Measurements from ENCODE around the gene ADGRG1. TPM values are rescaled to one million over a fixed set of nuclear protein-coding genes. Genes with fewer than 3 reads are reported as not detected.

The ADGRG1 gene
- total and polyA plus RNA-seq, 2 donors (not counting 1 experiment from before 2014, with no cell fraction given) = 1.6 to 1.8 TPM

DNA sequence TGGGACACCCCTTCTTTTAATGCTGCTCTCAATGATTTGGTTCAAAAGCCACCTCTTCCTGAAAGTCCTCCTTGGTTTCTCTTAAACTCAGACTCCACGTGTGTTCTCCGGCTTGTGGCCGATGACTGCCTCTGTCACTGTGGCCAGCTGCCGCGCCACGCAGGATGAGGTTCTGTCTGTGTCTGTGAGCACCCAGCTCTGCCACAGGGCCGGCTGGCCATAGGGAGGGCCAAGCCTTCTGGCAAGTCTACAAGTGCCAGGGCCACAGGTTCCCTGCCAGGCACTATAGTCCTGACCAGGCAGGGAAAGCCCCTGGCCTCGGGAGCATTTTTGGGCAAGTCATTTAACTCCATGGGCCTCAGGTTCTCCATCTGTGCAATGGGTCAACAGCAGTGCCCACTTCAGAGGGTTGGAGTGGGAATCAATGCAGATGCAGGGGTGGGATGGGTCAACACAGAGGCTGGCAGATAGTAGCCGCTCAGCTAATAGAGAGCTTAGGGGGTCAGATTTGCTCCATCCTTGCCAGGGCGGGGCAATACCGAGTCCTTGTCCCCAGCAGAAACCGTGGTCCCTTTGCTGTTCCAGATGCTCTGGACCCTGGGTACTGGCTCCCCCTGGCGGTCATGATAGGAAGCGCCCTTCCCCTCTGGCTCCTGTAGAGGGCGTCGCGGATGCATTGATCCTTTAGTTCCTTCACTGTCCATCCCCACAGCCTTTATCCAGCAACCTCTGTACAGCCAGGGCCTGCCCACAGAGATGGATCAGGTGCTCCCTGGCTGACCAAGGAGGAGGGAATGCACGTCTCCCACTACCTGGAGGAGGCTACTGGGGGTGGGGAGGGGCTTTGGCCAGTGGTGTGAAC is 20.4 kb downstream of the ADGRG1 start:
- H4K20me1 ChIP-seq (ENCODE audit: control insufficient read depth, extremely low read depth, insufficient read depth, low read length) = no peaks in the 10 kb centered on the region
- H3K9ac ChIP-seq (ENCODE audit: insufficient read depth, low read length) = no peak overlapping the region
- no peaks in the 10 kb centered on the region for H3K4me1 ChIP-seq (ENCODE audit: control insufficient read depth, extremely low read depth, insufficient read depth, low read length)
- no peak overlapping the region for H3K27ac ChIP-seq (ENCODE audit: insufficient read depth, low read length)
- H3K4me3 ChIP-seq (replicated peaks in 1 of 4; ENCODE audit: control extremely low read depth in 1 of 4, insufficient read depth in 1 of 4, low read depth in 3 of 4, low read length in 4 of 4) = no peak overlapping the region
- no peaks in the 10 kb centered on the region for H3K36me3 ChIP-seq (ENCODE audit: control insufficient read depth, insufficient read depth, low read length)
- TF ChIP-seq EZH2 (IDR thresholded peaks at IDR 0.05; ENCODE audit: low read length, missing control alignments) (no peak), CTCF (conservative IDR thresholded peaks at IDR 0.05 in 1 of 2, IDR thresholded peaks at IDR 0.05 in 1 of 2; ENCODE audit: low read depth in 1 of 2, low read length in 2 of 2) (peak; percentile 100)
- no peaks in the 10 kb centered on the region for H3K27me3 ChIP-seq (ENCODE audit: control insufficient read depth, insufficient read depth, low read length)
- peak; percentile 52 to 73 for DNase-seq (ENCODE audit: low read depth in 2 of 2)
- no peak overlapping the region for H3K4me2 ChIP-seq (ENCODE audit: extremely low read depth, insufficient read depth, low read length)
- no peaks in the 10 kb centered on the region for H3K9me3 ChIP-seq (ENCODE audit: control insufficient read depth, insufficient read depth, low read depth, low read length)
- no peaks in the 10 kb centered on the region for H3K79me2 ChIP-seq (ENCODE audit: control insufficient read depth, insufficient read depth, low read length)
- no peak overlapping the region for H2AFZ ChIP-seq (ENCODE audit: low read length)

DNA sequence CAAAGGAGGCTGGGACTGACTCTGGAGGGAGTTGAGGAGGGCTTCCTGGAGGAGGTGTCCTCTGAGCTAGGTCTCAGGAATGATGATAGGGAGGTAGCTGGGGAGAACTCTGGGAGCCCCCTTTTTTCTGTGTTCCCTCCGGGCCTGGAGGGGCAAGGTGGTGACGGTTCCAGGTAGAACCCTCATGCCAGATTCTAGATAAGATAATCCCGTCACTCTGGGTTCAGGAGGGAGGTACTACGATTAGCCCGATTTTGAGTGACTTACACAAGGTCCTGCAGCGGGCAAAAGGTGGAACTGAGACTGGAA is 21.0 kb downstream of the ADGRG1 start:
- H3K27ac ChIP-seq (ENCODE audit: insufficient read depth, low read length) = no peak overlapping the region
- H4K20me1 ChIP-seq (ENCODE audit: control insufficient read depth, extremely low read depth, insufficient read depth, low read length) = no peaks in the 10 kb centered on the region
- H3K79me2 ChIP-seq (ENCODE audit: control insufficient read depth, insufficient read depth, low read length) = no peaks in the 10 kb centered on the region
- no peaks in the 10 kb centered on the region for H3K4me1 ChIP-seq (ENCODE audit: control insufficient read depth, extremely low read depth, insufficient read depth, low read length)
- TF ChIP-seq EZH2 (IDR thresholded peaks at IDR 0.05; ENCODE audit: low read length, missing control alignments) = no peak
- no peak for TF ChIP-seq CTCF (conservative IDR thresholded peaks at IDR 0.05 in 1 of 2, IDR thresholded peaks at IDR 0.05 in 1 of 2; ENCODE audit: low read depth in 1 of 2, low read length in 2 of 2)
- H3K27me3 ChIP-seq (ENCODE audit: control insufficient read depth, insufficient read depth, low read length) = no peaks in the 10 kb centered on the region
- no peak for DNase-seq (ENCODE audit: low read depth in 2 of 2)
- H3K4me2 ChIP-seq (ENCODE audit: extremely low read depth, insufficient read depth, low read length) = no peak overlapping the region
- H3K4me3 ChIP-seq (replicated peaks in 1 of 4; ENCODE audit: control extremely low read depth in 1 of 4, insufficient read depth in 1 of 4, low read depth in 3 of 4, low read length in 4 of 4) = no peak overlapping the region
- H3K9me3 ChIP-seq (ENCODE audit: control insufficient read depth, insufficient read depth, low read depth, low read length) = no peaks in the 10 kb centered on the region
- H3K36me3 ChIP-seq (ENCODE audit: control insufficient read depth, insufficient read depth, low read length) = no peaks in the 10 kb centered on the region
- H3K9ac ChIP-seq (ENCODE audit: insufficient read depth, low read length) = no peak overlapping the region
- H2AFZ ChIP-seq (ENCODE audit: low read length) = no peak overlapping the region

- Histone ChIP-seq H3K4me2 (ENCODE audit: extremely low read depth, insufficient read depth, low read length) (no peak overlapping the region), H3K9me3 (ENCODE audit: control insufficient read depth, insufficient read depth, low read depth, low read length) (no peaks in the 10 kb centered on the region), H3K4me1 (ENCODE audit: control insufficient read depth, extremely low read depth, insufficient read depth, low read length) (no peaks in the 10 kb centered on the region), H3K27ac (ENCODE audit: insufficient read depth, low read length) (no peak overlapping the region), H3K36me3 (ENCODE audit: control insufficient read depth, insufficient read depth, low read length) (no peaks in the 10 kb centered on the region), H3K27me3 (ENCODE audit: control insufficient read depth, insufficient read depth, low read length) (no peaks in the 10 kb centered on the region), H2AFZ (ENCODE audit: low read length) (no peak overlapping the region), H4K20me1 (ENCODE audit: control insufficient read depth, extremely low read depth, insufficient read depth, low read length) (no peaks in the 10 kb centered on the region), H3K4me3 (replicated peaks in 1 of 4; ENCODE audit: control extremely low read depth in 1 of 4, insufficient read depth in 1 of 4, low read depth in 3 of 4, low read length in 4 of 4) (no peak overlapping the region), H3K79me2 (ENCODE audit: control insufficient read depth, insufficient read depth, low read length) (no peaks in the 10 kb centered on the region), H3K9ac (ENCODE audit: insufficient read depth, low read length) (no peak overlapping the region)
- TF ChIP-seq CTCF (conservative IDR thresholded peaks at IDR 0.05 in 1 of 2, IDR thresholded peaks at IDR 0.05 in 1 of 2; ENCODE audit: low read depth in 1 of 2, low read length in 2 of 2) (no peak), EZH2 (IDR thresholded peaks at IDR 0.05; ENCODE audit: low read length, missing control alignments) (no peak)
- DNase-seq (ENCODE audit: low read depth in 2 of 2) = no peak
Measured at GRCh38 chr16:57649846-57650245, 21.4 kb downstream of the ADGRG1 start.
